ENCODE results near the gene CEP192.
"Not testable (repeated sequence)": the region's sequence is repeated elsewhere in the genome, so short reads cannot be mapped to it uniquely, and the experiment has no call there.

CEP192 gene

DNA sequence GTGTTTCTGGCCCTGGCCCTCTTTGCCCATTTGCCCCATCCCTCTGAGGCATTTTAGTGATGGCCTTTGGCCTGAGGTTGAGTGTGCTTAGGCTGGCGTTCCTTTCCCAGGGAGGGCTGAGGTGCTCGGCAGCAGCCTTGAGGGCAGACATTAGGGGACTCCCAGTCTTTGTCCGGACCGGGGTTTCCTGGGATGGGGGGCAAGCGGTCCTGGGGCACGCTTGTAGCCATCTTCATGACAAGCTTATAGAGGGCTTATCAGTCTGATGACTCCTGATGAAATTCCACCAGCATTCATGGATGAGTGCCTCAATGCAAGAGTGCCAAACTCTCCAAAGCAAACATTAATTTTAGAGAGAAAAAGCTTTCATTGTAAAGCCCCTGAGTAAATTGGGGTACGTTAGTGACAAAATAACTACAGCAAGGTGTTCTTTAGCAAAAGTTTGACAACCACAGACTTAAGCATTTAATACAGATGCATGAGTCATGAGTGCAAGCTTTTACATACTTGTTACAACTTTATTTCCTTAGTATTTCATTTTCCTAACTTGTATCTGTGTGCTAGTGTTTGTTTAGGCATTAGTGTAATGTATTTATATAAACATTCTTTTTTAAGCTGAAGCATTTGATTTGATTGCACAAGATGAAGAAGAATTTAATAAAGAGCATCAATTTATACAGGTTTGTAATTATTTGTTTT is 45.6 kb downstream of the CEP192 start:
- DNase-seq = no peak

DNA sequence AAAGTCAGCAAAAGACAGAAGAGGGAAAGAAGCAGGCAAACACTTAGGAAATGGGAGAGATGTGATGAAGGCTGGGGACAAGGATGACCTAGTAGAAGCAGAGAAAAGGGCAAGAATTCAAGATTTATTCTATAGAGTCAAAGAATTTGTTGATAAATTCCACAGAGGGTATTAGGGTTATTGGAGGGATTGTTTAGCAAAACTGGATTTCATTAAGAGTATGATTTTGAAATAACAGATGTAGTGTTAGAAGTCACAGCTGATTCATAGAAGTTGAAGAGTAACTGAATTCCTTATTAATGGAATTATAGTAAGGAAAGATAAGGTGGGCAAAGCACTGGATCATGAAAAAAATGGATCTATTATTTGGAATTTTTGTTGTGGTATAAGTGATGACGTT is 48.6 kb downstream of the CEP192 start:
- DNase-seq = no peak

DNA sequence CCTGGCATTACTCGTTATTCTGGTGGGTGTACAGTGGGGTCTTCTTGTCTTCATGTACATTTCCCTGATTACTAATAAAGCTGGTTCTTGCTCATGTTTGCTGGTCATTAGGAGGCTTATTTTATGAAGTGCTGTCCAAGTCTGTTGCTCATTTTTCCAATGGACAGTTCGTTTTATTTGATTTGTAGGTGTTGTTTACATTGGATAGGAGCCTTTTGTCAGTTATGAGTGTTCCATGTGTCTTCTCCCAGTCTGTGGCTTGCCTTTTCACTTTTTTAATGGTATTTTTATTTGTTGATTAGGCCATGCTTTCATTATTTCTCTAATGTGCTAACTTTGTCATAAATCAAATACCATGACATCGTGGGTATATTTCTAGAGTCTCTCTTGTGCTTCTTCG is 51.9 kb downstream of the CEP192 start:
- no peak for DNase-seq

GRCh38 chr18:13048061-13048595 is 57.0 kb downstream of the CEP192 start:
- no peak for DNase-seq

- no peak for DNase-seq
Observed at GRCh38 chr18:13051159-13051558, 60.0 kb downstream of the CEP192 start.

- DNase-seq = no peak
Observed at GRCh38 chr18:13051950-13052349, 60.8 kb downstream of the CEP192 start.

GRCh38 chr18:13054336-13054735 is 63.2 kb downstream of the CEP192 start:
- no peak for DNase-seq

- DNase-seq = no peak
Observed at GRCh38 chr18:13061630-13062189, 70.5 kb downstream of the CEP192 start.

DNA sequence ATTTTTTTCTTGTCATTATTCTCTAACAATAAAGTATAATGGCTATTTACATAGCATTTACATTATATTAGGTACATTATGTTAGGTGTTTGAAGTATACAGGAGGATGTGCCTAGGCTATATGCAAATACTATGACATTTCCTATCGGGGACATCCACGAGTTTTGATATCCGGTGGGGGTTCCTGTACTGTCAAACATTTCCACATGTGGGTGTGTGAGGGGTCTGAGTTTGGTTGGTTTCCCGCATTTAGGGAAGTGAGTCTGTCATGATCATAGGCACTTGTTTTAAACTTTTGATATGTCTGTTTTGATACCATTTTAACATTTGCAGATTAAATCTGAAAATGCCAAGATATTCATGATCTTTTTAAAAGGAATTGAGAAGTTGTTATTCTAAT is 76.0 kb downstream of the CEP192 start:
- DNase-seq = no peak

GRCh38 chr18:13067966-13068365 is 76.8 kb downstream of the CEP192 start:
- no peak for DNase-seq

DNA sequence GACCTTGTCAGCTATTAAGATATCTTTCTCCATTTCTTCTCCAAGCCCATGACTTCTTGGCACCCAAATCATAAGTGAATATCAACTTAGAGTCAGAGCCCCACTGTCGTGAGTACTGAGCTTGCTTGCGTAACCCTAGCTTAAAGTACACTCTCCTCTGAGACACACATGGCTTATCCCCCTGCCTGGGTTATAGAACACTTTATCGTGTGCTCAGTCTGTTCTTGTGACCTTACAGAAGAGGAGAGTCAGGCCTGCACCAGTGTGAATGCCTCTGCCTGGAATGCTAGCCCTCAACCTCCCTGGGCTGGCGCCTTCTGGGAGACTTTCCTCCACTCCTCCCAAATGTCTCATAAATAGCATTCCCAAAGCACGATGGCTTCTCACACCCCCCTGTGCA is 79.3 kb downstream of the CEP192 start:
- DNase-seq = no peak

DNA sequence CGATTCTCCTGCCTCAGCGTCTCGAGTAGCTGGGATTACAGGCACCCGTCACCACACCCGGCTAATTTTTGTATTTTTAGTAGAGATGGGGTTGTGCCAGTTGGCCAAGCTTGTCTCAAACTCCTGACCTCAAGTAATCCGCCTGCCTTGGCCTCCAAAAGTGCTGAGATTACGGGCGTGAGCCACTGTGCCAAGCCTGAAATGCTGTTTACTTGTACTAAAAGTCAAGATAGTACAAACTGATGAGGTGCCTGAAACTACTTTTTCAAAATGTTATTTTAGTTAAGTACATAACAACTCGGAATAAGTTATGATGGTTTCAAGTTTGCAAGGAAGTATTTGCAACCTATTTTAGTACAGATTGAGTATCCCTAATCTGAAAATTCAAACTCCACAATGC is 85.7 kb downstream of the CEP192 start:
- no peak for DNase-seq

DNA sequence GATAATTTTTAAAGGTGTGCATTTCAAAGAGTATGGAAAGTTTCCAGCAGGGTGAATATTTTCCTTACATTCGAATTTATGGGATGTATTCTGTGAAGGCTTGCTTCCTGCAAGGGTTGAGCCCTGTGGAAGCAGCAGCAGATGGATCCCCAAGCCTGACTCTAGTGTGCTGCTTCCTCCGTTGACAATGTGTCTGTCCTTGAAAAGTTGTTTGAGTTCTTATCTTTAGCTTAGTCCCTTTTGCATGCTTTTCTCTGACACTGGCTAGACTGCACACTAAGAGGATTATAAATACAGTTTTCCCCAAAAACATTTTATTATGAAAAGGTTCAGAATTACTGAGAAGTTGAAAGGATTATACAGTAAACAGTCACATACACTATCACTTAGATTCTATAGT is 86.3 kb downstream of the CEP192 start:
- DNase-seq = no peak

GRCh38 chr18:13078065-13078464 is 86.9 kb downstream of the CEP192 start:
- DNase-seq = not testable (repeated sequence)

DNA sequence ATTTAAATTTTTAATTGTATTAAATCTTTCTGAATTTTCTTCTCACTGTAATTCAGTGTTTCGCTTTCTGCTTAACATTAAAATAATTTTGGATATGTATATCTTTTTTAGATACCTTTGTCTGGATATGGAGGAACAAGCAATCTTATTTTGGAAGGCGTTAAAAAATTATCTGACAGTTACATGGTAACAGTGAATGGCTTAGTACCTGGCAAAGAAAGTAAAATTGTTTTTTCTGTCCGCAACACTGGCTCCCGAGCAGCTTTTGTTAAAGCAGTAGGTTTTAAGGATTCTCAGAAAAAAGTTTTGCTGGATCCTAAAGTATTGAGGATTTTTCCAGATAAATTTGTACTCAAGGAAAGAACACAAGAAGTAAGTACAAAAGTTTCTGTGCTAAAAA is 95.7 kb downstream of the CEP192 start:
- no peak for DNase-seq

- DNase-seq = no peak
Observed at GRCh38 chr18:13095466-13095865, 104.3 kb downstream of the CEP192 start.

DNA sequence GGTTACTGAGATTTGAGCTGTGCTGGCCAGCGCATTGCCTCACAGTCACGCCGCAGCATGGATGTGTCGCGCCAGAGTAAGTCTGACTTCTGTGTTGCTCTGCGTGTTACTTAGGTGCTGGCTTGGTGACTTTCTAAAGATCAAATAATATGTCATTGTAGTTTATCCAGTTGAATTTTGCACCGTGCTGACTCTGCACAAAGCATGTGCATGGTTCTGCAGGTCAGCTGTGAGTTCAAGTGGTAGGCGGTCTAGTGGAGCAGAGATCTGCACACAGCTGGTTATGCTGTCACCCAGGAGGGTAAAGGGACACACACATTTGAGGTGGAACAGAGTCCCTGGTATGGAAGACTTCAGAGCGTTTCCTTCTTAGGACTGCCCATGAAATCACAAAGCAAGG is 105.1 kb downstream of the CEP192 start:
- DNase-seq = no peak

DNA sequence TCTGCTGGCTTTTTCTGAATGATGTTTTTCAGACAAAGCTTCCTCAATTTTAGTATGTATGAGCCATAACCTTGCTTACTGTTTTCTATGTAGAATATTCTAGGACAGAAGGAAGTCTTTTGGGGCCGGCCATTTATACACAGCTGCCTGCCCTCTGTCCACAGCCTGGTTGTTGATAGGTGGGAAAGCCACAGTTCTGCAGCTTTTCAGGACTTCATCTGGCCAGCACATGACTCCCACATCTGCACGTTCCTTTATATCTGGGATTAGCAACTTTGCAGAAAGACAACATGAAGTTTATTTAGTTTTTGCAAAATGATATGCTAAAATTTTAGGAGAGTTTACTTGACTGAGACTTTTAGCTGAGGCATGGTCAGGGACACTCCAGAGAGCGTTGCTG is 105.6 kb downstream of the CEP192 start:
- DNase-seq = no peak

- not testable (repeated sequence) for DNase-seq
Observed at GRCh38 chr18:13098104-13098503, 106.9 kb downstream of the CEP192 start.

DNA sequence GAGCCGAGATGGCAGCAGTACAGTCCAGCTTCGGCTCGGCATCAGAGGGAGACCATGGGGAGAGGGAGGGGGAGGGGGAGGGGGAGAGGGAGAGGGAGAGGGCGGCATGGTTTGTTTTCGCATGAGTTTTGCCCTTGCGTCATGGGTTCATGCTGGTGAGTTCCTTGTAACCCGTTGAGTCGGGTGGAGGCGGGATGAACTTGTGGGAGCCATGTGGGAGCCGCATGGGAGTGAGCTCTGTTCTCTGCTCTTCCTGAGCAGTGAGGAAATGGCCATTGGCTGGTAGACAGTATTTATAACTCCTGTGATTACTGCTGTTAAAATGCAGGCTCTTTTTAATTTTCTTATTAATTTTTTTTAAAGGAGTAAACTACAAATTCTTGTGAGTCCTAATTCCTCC is 108.0 kb downstream of the CEP192 start:
- DNase-seq = no peak

DNA sequence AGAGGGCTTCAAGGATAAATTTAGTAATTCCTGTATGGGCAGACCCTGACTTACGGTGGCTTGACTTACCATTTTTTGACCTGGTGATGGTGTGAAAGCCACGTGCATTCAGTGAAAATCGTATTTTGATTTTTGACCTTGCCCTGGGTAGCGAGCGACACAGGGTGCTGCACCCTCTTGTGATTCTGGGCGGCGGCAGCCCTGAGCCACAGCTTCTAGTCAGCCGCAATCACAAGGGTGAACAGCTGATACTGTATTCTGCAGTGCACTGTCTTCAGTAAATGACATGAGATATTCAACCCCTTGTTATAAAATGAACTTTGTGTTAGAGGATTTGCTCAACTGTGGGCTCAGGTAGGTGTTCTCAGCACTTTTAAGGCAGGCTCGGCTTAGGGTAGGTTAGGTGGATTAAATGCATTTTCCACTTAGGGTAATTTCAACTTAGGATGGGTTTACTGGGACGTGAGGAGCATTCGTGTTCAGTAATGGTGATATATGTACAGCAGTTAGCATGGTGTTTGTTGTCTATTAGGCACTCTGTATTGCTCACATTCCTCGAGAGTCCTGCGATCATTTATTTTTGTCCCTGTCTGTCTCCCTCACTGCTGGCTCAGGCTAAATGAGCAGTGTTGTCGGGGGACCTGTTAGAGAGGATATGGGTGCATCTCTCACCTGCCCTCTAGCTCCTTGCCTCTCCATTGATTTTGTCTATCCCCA is 109.9 kb downstream of the CEP192 start:
- DNase-seq = no peak

DNA sequence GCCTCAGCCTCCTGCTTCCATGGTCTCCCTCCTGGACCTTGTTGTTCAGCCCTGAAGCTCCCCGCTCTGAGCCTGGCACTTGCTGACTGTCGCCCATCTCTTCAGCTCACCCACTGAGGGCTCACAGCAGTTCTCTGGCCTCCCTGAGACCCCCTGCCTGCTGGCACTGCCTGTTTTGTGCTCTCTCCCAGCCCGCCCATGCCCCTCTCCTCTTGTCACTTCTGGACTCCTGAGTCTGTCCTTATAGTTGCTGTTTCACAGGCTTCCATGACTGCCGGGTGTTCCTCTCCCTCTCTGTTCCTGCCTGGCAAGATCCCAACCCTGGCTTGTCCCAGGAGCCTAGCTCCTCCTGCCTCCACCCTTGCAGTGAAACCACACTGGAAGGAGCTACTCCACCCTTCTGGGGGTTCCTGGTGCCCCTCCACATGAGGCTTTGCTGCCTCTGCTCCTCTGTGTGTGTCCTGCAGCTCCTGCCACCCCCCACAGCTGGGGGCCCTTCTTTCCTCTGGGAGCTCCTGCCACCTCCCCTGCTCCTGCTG is 110.6 kb downstream of the CEP192 start:
- DNase-seq = no peak

DNA sequence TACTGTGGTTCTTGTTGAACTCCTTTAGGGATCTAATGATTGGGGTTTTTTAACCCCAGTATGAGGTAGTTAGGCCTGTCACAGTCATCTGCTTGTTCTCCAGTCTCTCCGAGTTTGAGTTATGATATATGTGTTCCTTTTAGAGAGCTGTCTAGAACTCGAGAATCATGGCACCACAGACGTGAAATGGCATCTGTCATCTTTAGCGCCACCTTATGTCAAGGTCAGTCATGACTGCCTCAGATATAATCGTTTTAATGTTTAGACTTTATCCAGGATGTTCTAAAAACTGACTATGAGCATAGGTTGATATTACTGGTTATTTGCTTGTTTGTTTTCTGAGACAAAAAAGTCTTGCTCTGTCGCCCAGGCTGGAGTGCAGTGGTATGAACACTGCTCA is 112.2 kb downstream of the CEP192 start:
- no peak for DNase-seq

GRCh38 chr18:13105059-13105458 is 113.9 kb downstream of the CEP192 start:
- DNase-seq = no peak
